ENCODE data around the gene ZER1.
A peak's percentile ranks its signal among the peaks of the same experiment; 100 is the strongest.

The ZER1 gene

GRCh38 chr9:128729302-128729701 is 42.4 kb downstream of the ZER1 start:
- no peak for DNase-seq (ENCODE audit: low read depth)
- TF ChIP-seq CTCF (IDR thresholded peaks at IDR 0.05; ENCODE audit: low read length, missing control alignments) = no peak
- H3K4me3 ChIP-seq (replicated peaks; ENCODE audit: low read depth, low read length) = no peak overlapping the region

GRCh38 chr9:128728298-128728697 is 43.4 kb downstream of the ZER1 start:
- no peak for DNase-seq (ENCODE audit: low read depth)
- H3K4me3 ChIP-seq (replicated peaks; ENCODE audit: low read depth, low read length) = no peak overlapping the region
- no peak for TF ChIP-seq CTCF (IDR thresholded peaks at IDR 0.05; ENCODE audit: low read length, missing control alignments)

DNA sequence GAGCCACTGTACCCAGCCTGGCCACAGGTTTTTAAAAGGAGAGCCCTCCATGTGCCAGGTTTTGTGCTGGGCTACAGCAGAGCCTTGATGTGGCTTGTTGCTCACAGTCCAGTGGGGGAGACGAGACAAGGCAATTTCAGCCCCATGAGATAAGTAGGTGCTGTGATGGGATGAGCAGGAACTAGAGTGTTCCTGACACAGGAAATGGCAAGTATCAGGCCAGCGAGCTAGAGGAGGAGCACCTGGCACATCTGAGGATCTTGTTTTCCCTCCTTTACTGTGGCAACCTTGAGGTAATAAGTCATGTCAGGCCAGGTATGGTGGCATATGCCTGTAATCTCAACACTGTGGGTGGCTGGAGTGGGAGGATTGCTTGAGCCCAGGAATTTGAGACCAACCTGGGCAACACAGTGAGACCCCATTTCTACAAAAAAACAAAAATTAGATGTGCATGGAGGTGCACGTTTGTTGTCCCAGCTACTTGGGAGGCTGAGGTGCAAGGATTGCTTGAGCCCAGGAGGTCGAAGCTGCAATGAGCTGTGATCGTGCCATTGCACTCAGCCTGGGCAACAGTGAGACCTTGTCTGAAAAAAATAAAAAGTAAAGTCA is 44.0 kb downstream of the ZER1 start:
- no peak for TF ChIP-seq CTCF (IDR thresholded peaks at IDR 0.05; ENCODE audit: low read length, missing control alignments)
- no peak overlapping the region for H3K4me3 ChIP-seq (replicated peaks; ENCODE audit: low read depth, low read length)
- DNase-seq (ENCODE audit: low read depth) = no peak

DNA sequence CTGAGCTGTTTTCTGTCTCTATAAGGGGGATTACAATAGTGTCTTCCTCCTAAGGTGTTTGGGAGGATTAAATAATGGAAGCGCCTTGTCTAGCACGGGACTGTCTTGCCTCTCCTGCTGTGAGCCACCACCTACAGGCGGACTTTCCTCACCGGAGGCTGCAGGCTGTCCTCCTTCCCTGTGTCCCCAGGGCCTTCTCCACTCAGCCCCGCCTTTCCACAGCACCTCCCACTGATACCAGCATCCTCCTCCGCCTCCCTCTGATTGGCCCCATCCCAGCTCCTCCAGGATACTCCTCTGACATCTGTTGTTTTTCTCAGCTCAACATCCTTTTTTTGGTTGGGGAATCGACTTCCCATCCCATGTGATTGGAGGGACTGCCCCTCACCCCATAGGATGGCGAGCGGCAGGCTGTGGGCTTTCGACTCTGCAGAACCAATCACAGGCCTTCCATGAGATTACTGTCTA is 46.9 kb downstream of the ZER1 start:
- peak; percentile 89 for DNase-seq (ENCODE audit: low read depth)
- peak overlapping the region; percentile 72 for H3K4me3 ChIP-seq (replicated peaks; ENCODE audit: low read depth, low read length)
- TF ChIP-seq CTCF (IDR thresholded peaks at IDR 0.05; ENCODE audit: low read length, missing control alignments) = no peak

- TF ChIP-seq CTCF (IDR thresholded peaks at IDR 0.05; ENCODE audit: low read length, missing control alignments) = no peak
- peak within 1 kb of the TSS; percentile 72 for H3K4me3 ChIP-seq (replicated peaks; ENCODE audit: low read depth, low read length)
- DNase-seq (ENCODE audit: low read depth) = peak; percentile 93
Observed at GRCh38 chr9:128723866-128724743, 47.6 kb downstream of the ZER1 start, which contains the start of gene ZDHHC12. TSS of gene ZDHHC12 (minus strand) at chr9:128724127. CDS start at chr9:128724093, 34 bp downstream.

DNA sequence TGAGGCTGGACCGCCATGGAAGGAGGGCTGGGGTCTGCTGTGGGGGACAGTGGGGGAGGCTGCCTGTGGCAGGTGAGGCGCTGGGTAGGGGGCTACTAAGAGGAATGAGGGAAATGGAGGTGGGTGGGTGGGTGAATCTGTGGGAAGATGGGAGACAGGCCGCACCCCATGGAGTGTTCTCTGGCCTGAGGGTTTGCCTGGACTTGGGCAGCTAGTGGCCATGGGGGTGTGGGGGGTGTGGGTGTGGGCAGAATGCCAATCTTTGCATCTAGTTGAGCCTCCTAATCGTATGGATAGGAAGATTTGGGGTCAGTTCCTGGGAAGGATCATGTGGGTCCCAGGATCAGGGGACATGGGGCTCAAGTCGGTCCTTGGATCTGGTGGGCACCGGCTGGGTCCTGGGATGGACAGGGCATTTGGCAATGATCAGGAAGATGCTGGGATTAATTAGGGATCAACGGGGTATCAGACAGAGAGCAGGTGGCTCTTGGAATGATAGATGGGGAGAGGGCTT is 48.3 kb downstream of the ZER1 start:
- no peak for TF ChIP-seq CTCF (IDR thresholded peaks at IDR 0.05; ENCODE audit: low read length, missing control alignments)
- peak overlapping the region; percentile 72 for H3K4me3 ChIP-seq (replicated peaks; ENCODE audit: low read depth, low read length)
- no peak for DNase-seq (ENCODE audit: low read depth)
